Inflammatory macrophage treated with lipopolysaccharide for 1 hour (primary cell): Measurements from ENCODE around the gene SYNM.

Source experiments
- DNase-seq, 2 donors: peaks; one replicate each; pipeline ENCODE4 v3.0.0-alpha.2; 2020 to 2022

Gene SYNM

GRCh38 chr15:99086327-99086667 lies 18.6 kb upstream of the SYNM start:
- DNase-seq: no peak

- DNase-seq: no peak
Measured at GRCh38 chr15:99087405-99087943, 17.4 kb upstream of the SYNM start.

GRCh38 chr15:99090011-99090699 lies 14.7 kb upstream of the SYNM start:
- peak; percentile 20 to 41 for DNase-seq

- no peak for DNase-seq
Measured at GRCh38 chr15:99090938-99091337, 13.9 kb upstream of the SYNM start.

- no peak for DNase-seq
Measured at GRCh38 chr15:99092554-99093172, 12.2 kb upstream of the SYNM start.

GRCh38 chr15:99095626-99096025 lies 9.3 kb upstream of the SYNM start:
- no peak for DNase-seq

GRCh38 chr15:99096173-99096893 lies 8.5 kb upstream of the SYNM start:
- DNase-seq: no peak

GRCh38 chr15:99096894-99097426 lies 7.9 kb upstream of the SYNM start:
- no peak for DNase-seq

- DNase-seq: peak; percentile 11 to 12
Measured at GRCh38 chr15:99097441-99098410, 7.2 kb upstream of the SYNM start.

- DNase-seq: no peak
Measured at GRCh38 chr15:99098426-99098825, 6.5 kb upstream of the SYNM start.

- DNase-seq: no peak
Measured at GRCh38 chr15:99098991-99099390, 5.9 kb upstream of the SYNM start.

GRCh38 chr15:99099661-99100060 lies 5.2 kb upstream of the SYNM start:
- no peak for DNase-seq

GRCh38 chr15:99100245-99101173 lies 4.4 kb upstream of the SYNM start:
- peak; percentile 39 to 77 for DNase-seq

GRCh38 chr15:99101501-99101900 lies 3.4 kb upstream of the SYNM start:
- DNase-seq: no peak

- DNase-seq: no peak
Measured at GRCh38 chr15:99102332-99103235, 2.3 kb upstream of the SYNM start.

GRCh38 chr15:99103279-99103678 lies 1.6 kb upstream of the SYNM start:
- no peak for DNase-seq

GRCh38 chr15:99105514-99106341 lies 848 bp downstream of the SYNM start:
- DNase-seq: peak in 1 of 2 donors; percentile 10

GRCh38 chr15:99106417-99107220 lies 1.7 kb downstream of the SYNM start:
- DNase-seq: no peak
